K562 (cell line): Measurements from ENCODE around the gene RHBDL3.

Source experiments
- ARHGAP35 ChIP-seq: fragments of 450-650 bp; IDR thresholded peaks from 2 replicates; pipeline ENCODE4 v1.6.1; 2018; ENCODE audit not compliant: partially characterized antibody
- IRF2 ChIP-seq: sonication (generic); formaldehyde crosslinking; IDR thresholded peaks from 2 replicates; pipeline ENCODE4 v1.8.1; 2022; ENCODE audit warnings: mild to moderate bottlenecking, missing genetic modification reagents
- NKRF ChIP-seq: fragments of 450-650 bp; IDR thresholded peaks from 2 replicates; pipeline ENCODE4 v1.6.1; 2016; ENCODE audit warnings: borderline replicate concordance
- POLR2A ChIP-seq: fragments of 450-650 bp; conservative IDR thresholded peaks from 2 replicates; pipeline ENCODE4 v1.6.1; 2016
- USF2 ChIP-seq: sonication (generic); formaldehyde crosslinking; IDR thresholded peaks from 2 replicates; pipeline ENCODE4 v1.5.0; 2020; ENCODE audit warnings: missing genetic modification reagents
- ZFX ChIP-seq: sonication (generic); formaldehyde crosslinking; IDR thresholded peaks from 2 replicates; pipeline ENCODE4 v1.8.0; 2022; ENCODE audit warnings: mild to moderate bottlenecking, missing genetic modification reagents, moderate library complexity
- ZNF12 ChIP-seq: sonication (generic); formaldehyde crosslinking; IDR thresholded peaks from 2 replicates; pipeline ENCODE4 v1.4.0; 2020; ENCODE audit warnings: mild to moderate bottlenecking, missing genetic modification reagents

GRCh38 chr17:32240750-32241149 is 24.9 kb upstream of the RHBDL3 start:
- TF ChIP-seq USF2 (CRISPR knock-in tag): no peak
- no peak for TF ChIP-seq ZNF12 (CRISPR knock-in tag)
- no peak for TF ChIP-seq NKRF
- no peak for TF ChIP-seq IRF2 (CRISPR knock-in tag)
- no peak for TF ChIP-seq POLR2A
- TF ChIP-seq ZFX: no peak
- no peak for TF ChIP-seq ARHGAP35
